ENCODE results near the gene PDE4D.

- TF ChIP-seq REST (IDR thresholded peaks at IDR 0.05; ENCODE audit: insufficient replicate concordance, low read depth) (no peak), CTCF (IDR thresholded peaks at IDR 0.05; ENCODE audit: insufficient read depth, low read length) (no peak), POLR2AphosphoS5 (IDR thresholded peaks at IDR 0.05; ENCODE audit: low read depth) (no peak), GABPA (IDR thresholded peaks at IDR 0.05; ENCODE audit: low read depth) (no peak), SPI1 (IDR thresholded peaks at IDR 0.05; ENCODE audit: borderline replicate concordance, low read depth) (no peak)
These were observed 800.2 kb downstream of the PDE4D start for GRCh38 chr5:59093329-59093728.
